ENCODE results near the gene RNF166. TPM values are rescaled to one million over a fixed set of nuclear protein-coding genes. Genes with fewer than 3 reads are reported as not detected.

The RNF166 gene
- total RNA-seq, 1 experiment from 2014 or later = 26.5 TPM

GRCh38 chr16:88711750-88712340 is 5.6 kb upstream of the RNF166 start:
- Mint-ChIP-seq H3K36me3 (ENCODE audit: insufficient read depth in 1 of 3, low read depth in 3 of 3) (peaks cover under 1 to 9% (median 8%) of the 10 kb centered on the region in 3 experiments; a peak in 5 of 7 replicates), H3K27ac (peak overlapping the region; percentile 39 to 62 (median 61); a peak in 2 of 7 replicates), H3K9me3 (no peaks in the 10 kb centered on the region; a peak in 1 of 5 replicates), H3K4me1 (peaks cover 8 to 14% of the 10 kb centered on the region in 2 experiments), H3K4me3 (no peak overlapping the region), H3K27me3 (ENCODE audit: low read depth) (no peaks in the 10 kb centered on the region)
- Histone ChIP-seq H4K20me1 (ENCODE audit: control insufficient read depth, insufficient read depth, insufficient read length) (no peaks in the 10 kb centered on the region), H3T11ph (ENCODE audit: low read length) (no peak overlapping the region), H2BK15ac (ENCODE audit: low read depth, low read length) (no peak overlapping the region), H4K5ac (ENCODE audit: insufficient read length, low read depth, low read length) (no peak overlapping the region), H3K14ac (ENCODE audit: insufficient read depth, low read length) (no peak overlapping the region; the same call in 1 of the 2 replicates), H3K27ac (ENCODE audit: insufficient read length, low read depth, low read length) (no peak overlapping the region), H2BK120ac (ENCODE audit: low read depth, low read length, poor library complexity, severe bottlenecking) (no peak overlapping the region), H3K27me3 (ENCODE audit: insufficient read depth, low read length) (no peaks in the 10 kb centered on the region), H4K91ac (ENCODE audit: insufficient read length, low read depth, low read length) (no peak overlapping the region), H3K18ac (ENCODE audit: insufficient read length, low read depth, low read length) (no peak overlapping the region), H3K23ac (ENCODE audit: insufficient read length, low read depth, low read length) (no peak overlapping the region), H3K4me1 (ENCODE audit: insufficient read depth, low read length) (peaks cover 3% of the 10 kb centered on the region; the same call in 1 of the 2 replicates), H2AFZ (ENCODE audit: low read length) (no peak overlapping the region), H3K4me2 (ENCODE audit: insufficient read depth, insufficient read length, low read length) (no peak overlapping the region), H3K9me3 (ENCODE audit: control insufficient read depth, low read depth, low read length) (no peaks in the 10 kb centered on the region), H3K9ac (ENCODE audit: extremely low read depth, insufficient read length, low read length) (no peak overlapping the region), H3K23me2 (ENCODE audit: insufficient read length, low read depth, low read length, poor library complexity, severe bottlenecking) (peaks cover 2% of the 10 kb centered on the region), H2BK20ac (ENCODE audit: low read depth, low read length, poor library complexity, severe bottlenecking) (no peak overlapping the region), H2BK5ac (ENCODE audit: insufficient read length, low read length) (no peak overlapping the region), H2BK12ac (ENCODE audit: insufficient read length, low read depth, low read length) (no peak overlapping the region), H4K8ac (replicated peaks; ENCODE audit: insufficient read length, low read depth, low read length) (no peak overlapping the region), H3K56ac (ENCODE audit: insufficient read length, low read depth, low read length) (no peak overlapping the region), H3K79me2 (ENCODE audit: insufficient read depth, low read length) (no peaks in the 10 kb centered on the region; the same call in 1 of the 2 replicates), H2AK5ac (ENCODE audit: insufficient read length, low read length) (no peak overlapping the region), H3K79me1 (ENCODE audit: insufficient read depth, low read depth, low read length, poor library complexity, severe bottlenecking) (no peaks in the 10 kb centered on the region), H3K4ac (ENCODE audit: low read depth, low read length) (no peak overlapping the region)
- TF ChIP-seq, protein P1, sequence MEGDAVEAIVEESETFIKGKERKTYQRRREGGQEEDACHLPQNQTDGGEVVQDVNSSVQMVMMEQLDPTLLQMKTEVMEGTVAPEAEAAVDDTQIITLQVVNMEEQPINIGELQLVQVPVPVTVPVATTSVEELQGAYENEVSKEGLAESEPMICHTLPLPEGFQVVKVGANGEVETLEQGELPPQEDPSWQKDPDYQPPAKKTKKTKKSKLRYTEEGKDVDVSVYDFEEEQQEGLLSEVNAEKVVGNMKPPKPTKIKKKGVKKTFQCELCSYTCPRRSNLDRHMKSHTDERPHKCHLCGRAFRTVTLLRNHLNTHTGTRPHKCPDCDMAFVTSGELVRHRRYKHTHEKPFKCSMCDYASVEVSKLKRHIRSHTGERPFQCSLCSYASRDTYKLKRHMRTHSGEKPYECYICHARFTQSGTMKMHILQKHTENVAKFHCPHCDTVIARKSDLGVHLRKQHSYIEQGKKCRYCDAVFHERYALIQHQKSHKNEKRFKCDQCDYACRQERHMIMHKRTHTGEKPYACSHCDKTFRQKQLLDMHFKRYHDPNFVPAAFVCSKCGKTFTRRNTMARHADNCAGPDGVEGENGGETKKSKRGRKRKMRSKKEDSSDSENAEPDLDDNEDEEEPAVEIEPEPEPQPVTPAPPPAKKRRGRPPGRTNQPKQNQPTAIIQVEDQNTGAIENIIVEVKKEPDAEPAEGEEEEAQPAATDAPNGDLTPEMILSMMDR (conservative IDR thresholded peaks at IDR 0.05) = no peak
- no CpG with 5 or more reads among the region's 18 CpGs for WGBS (ENCODE audit: extremely low coverage, insufficient read length, low lambda C conversion rate)
- DNase-seq = no peak

Data from H9 (cell line).